ELF-1 (cell line): ENCODE data around the gene DNAJB14.
A peak's percentile ranks its signal among the peaks of the same experiment; 100 is the strongest.

Experiments used
- DNase-seq: peaks from one replicate; pipeline ENCODE4 v3.0.0-alpha.2; 2016; ENCODE audit warnings: low read depth, low spot score

The DNAJB14 gene

DNA sequence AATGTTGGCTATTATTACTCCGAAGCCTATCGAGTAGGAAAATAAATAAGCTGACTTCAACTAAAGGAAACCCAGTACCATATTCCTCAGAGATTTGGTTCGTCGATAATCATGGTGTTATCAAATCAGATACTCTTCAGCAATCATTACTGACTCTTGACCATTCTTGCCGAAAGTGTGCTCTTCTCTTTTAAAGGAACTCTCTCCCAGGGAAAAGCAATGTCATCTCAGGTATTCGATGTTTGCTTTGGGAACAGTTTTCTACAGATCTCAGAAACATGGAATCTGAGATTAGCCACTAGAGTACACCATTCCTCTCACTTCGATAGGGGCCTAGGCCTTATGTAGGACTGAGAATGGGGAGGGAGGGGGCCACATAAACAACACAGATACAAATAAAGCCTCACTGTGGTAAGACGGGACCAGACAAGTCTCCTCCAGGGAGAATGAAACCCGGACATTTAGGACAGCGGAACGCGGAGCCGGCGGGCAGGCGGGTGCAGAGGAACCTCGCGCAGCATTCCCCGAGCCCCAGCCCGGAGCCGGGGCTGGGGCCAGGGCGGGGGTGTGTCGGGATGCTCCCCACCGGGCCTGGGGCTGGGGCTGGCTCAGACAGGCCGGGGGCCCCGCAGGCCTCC lies 581 bp downstream of the DNAJB14 start:
- no peak for DNase-seq

DNA sequence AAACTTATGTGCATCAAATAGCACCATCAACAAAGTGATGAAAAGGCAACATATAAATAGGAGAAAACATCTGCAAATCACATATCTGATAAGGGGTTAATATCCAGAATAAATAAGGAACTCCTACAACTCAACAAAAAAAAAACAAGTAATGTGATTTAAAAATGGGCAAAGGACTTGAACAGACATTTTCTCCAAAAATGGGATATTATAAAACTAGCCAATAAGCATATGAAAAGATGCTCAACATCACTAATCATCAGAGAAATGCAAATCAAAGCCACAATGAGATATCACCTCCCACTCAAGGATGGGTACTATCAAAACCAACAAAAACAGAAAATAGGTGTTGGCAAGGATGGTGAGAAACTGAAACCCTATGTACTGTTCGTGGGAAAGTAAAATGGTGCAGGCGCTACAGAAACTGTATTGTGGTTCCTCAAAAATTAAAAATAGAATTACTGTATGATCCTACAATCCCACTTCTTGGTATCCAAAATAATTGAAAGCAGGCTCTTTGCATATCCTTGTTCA lies 2.4 kb downstream of the DNAJB14 start:
- no peak for DNase-seq

DNA sequence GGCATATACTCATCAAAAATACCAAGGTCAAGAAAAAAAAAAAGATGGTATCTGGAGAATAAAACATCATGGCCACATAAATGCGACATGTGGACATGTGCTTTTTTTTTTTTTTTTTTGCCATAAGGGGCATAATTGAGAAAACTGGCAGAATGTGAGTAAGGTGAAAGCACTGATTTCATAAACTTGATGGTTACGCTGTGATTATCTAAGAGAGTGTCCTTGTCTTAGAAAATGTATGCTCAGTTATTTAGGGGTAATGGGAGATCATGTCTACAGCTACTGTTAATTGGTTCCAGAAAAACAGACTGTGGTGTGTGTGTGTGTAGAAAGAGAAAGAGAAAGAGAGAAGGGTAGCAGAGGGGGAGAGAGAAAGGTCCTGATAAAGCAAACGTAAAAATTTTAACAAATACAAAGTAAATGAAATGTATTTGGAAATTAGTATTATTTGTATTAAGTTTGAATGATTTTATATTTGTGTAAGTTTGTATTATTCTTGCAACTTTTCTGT lies 8.1 kb downstream of the DNAJB14 start:
- no peak for DNase-seq

DNA sequence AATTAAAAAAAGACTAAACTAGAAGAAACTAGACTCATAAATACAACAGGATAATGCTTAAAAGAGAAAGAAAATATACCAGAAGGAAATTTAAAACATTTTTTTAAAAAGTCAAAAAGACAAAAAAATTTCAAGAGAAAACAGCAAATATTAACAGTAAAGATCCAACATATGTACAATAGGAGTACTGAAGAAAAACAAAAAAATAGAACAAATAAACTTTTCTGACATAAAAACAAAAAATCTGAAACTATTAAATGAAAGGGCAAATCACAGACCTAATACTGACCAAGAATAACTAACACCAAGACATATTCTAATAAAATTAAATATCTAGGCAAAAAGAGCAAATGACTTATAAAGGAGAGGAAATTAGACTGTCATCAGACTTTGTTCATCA lies 11.5 kb downstream of the DNAJB14 start:
- DNase-seq, result no peak

DNA sequence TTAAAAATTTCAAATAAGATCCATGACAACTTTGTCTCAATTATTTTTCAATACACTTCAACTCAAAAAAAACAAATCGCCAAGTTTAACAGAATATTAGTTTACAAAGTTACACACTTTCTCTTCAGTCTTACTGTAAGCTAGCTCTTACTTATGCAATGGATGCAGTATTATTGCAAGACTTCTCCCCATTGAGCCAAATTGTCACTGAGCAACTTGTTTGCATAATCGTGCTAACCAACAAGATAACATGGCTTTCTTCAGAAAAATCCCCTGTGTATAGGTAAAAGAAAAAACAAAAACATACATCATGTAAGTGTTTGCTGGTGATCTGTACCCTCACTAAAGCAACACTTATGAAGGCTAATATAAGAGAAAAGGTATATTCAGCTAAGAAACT lies 18.9 kb downstream of the DNAJB14 start:
- no peak for DNase-seq

DNA sequence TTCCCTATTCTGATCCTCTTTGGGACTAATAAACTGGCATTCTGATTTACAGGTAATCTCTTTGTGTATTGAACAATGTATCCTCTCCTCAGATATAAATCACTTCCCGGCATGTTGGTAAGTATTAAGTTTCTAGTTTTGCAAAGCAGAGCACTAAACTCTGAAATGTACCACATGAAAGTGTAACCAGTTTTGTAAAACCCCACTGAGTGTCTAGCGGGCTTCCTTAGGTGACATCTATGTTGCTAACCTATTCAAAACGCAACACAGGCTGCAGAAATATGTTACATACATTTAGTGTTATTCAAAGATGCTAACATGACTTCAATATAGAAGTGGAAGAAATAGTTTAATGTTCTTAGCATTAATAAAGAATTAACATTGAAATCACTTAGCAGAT lies 25.2 kb downstream of the DNAJB14 start:
- DNase-seq, result no peak

DNA sequence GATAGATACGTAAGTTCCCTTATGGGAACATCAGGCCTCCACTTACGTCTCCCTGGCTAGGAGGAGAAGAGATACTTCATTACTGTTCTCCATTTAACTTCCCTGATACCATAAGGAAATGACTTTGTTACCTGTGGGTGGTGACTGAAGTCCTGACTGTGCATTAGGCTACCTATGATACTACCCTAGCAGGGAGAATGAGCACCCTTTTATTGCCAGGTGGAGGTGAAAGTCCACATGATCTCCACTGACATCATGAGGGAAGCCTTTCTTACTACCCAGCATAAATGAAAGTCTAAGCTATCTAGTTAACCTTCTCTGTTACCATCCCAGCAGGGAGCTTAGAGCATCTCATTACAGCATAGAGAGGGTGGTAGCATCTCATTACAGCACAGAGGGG lies 27.8 kb downstream of the DNAJB14 start:
- DNase-seq, result no peak

DNA sequence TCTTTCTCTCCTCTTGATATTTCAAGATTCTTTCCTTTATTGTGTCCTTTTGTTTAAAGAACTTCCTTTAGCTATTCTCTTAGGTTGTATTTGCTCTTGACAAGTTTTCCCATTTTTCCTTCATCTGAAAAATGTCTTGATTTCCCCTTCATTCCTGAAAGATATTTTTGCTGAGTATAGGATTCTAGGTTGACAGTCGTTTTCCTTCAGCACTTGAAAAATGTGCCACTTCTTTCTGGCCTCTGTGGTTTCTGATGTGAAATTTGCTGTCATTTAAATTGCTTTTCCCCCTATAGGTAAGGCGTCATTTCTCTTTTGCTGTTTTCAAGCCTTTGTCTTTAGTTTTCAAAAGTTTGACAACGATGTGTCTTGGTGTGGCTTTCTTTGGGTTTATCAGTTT lies 28.8 kb downstream of the DNAJB14 start:
- no peak for DNase-seq

DNA sequence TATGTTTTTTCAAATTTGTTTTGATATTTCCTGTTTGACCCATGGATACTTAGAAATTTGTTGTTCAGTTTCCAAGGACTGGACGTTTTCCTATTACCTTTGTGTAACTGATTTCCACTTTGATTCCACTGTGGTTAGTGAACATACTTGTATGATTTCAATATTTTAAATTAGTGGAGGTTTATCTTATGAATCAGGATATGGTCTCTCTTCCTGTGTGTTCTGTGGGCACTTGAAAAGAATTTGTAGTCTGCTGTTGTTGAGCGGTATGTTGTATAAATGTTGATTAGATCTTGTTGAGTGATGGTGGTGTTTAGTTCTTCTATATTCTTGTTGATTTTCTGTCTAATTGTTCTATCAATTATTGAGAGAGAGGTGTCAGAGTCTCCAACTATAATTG lies 31.0 kb downstream of the DNAJB14 start:
- DNase-seq, result no peak

DNA sequence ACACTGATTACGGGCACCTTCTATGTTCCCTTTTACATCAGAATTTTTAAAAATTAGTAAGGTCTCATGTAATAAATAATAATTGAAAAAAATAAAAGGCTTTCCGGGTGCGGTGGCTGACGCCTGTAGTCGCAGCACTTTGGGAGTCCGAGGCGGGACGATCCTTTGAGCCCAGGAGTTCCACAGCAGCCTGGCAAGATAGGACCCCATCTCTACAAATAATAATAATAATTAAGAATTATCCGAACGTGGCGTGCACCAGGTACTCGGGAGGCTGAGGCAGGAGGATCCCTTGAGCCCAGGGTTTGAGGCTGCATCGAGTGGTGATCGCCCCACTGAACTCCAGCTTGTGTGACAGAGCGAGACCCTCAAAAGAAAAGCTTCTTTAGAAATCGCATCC lies 51.4 kb downstream of the DNAJB14 start:
- DNase-seq, result no peak

DNA sequence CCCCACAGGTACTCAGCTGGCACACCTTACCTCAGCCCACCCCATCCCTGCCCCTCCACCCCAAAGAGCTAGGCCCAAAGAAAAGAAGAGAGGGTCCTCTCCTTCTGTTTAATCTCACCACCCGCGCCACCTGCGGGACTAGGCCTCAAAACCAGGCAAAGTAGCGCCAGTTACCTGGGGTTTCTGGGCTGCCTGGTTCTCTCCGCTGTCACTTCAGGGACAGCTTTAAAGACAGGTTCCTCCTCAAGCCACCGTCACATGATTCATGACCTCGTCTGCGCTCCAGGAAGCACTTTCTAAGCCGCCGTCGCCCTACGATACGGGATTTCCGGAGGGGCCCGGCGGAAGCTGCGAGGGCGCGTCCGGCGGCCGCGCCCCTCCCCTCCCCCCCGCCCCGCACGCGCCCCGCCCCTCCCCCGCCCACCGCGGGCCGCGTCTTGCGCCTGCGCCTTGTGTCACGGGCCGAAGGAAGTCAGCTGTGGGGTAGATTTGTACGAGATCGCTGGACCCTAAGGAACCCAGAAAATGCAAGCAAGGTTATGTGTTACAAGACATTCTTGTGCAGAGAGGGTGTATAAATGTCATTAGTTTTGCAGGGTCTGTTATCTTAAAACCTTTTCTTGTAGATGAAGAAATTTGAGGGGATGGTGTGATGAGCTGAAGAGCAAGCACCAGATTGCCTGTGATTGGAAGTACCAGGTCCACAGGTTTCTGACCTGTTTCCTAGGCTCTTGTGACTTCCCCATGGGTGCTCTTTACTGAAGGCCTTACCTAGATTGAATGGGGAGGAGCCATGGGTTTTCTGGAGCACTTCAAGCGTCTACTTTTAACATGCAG lies 52.0 kb downstream of the DNAJB14 start, which contains the start of gene LAMTOR3:
Gene LAMTOR3 (minus strand): TSS at position 267 of the 837 bp plus-strand sequence. CDS start 464 bp downstream, outside the sequence.
- peak; percentile 91 for DNase-seq

DNA sequence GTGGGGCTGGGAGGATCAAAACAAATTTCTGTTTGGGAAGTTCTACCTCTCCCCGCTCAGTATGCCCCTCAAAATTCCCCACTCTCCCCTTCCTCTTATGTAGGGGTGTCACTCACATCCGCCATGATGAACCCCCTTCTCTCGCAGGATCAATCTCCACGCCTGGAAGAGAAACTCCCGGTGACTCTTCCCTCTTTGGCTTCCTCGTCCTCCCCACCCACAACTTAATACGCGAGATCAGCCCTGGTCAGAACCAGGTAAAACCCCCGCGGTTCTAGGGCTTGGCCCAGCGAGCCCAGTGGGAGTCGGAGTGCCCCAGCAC lies 52.6 kb downstream of the DNAJB14 start:
- DNase-seq, result no peak

DNA sequence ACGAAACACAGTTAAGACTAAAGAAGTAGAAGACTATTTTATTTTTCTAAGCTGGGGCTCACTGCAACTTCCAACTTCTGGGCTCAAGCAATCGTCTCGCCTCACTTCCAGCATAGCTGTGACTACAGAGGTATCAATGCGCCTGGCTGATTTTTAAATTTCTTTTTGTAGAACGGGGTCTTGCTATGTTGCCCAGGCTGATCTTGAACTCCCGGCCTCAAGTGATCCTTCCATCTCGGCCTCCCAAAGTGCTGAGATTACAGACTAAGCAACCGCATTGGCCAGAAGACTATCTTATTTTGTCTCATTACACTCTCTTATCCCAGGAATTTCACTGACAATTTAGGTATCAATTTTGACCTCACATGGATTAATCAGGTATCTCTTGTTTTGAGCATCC lies 53.4 kb downstream of the DNAJB14 start:
- no peak for DNase-seq

DNA sequence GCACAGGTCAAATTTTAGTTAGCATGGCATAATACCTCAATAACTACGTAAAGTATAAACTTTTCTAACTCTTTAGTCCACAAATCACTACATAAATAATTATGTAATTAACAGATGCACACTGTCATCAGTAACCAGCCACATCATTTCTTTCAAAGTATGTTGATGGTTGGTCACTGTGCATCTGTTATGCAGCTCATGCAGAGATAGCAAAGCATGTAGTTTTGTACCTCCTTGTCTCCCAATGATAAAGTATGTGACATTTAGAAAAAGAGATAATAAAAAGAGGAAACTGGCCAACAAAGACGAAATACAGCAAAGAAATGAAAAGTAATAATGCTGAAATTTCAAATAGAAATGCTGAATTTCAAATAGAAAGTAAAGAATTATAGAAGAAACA lies 55.1 kb downstream of the DNAJB14 start:
- no peak for DNase-seq

DNA sequence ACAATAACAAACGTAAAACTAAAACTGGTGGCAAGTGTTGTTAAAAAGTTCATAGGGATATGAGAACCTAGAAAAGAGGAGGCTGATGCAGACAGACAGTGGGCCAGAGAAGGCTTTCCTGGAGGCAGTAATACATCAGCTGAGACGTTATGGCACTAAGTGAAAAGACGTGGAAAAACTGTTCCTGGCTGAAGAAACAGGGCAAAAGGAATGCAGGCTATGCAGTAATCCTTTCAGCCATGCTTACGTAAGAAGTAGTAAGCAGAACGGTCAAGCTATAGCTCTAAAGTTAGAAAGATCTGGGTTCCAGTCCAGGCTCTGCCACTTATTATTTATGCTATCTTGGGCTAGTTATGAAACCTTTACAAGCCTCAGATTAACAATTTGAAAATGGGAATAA lies 58.6 kb downstream of the DNAJB14 start:
- DNase-seq, result peak; percentile 5

DNA sequence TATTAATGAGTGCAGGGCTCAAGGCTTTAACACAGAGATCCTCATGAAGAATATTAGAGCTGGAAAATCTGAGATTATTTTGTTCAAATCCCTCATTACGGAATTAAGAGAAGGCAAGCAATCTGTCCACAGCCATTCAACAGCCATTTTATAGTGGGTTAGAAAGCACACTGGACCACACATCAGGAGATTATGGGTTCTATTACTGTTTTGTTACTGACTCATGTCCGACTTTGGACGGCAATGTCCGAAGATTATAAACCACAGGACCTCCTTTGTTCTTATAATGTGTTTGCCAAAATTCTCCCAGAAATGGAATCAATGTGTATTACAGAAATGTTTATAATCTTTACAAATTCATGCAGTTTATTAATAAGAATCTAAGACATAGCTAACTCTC lies 60.3 kb downstream of the DNAJB14 start:
- no peak for DNase-seq

DNA sequence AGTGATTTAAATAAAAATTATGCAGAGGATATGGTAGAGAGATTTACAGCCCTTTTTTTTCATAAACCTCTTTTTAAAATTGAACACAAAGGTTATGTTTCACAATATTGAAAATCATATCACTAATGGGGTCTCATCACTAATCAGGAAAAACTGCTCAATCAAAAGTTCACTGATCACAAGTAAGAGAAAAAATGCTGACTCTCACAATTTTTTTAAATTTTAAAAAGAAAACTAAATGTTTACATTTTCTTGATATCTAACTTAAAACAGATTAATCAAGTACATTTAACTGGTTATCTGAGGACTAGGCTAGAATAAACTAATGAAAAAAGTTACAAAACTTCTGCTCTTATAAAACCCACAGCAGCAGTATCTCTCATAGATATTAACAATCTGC lies 60.7 kb downstream of the DNAJB14 start:
- no peak for DNase-seq

DNA sequence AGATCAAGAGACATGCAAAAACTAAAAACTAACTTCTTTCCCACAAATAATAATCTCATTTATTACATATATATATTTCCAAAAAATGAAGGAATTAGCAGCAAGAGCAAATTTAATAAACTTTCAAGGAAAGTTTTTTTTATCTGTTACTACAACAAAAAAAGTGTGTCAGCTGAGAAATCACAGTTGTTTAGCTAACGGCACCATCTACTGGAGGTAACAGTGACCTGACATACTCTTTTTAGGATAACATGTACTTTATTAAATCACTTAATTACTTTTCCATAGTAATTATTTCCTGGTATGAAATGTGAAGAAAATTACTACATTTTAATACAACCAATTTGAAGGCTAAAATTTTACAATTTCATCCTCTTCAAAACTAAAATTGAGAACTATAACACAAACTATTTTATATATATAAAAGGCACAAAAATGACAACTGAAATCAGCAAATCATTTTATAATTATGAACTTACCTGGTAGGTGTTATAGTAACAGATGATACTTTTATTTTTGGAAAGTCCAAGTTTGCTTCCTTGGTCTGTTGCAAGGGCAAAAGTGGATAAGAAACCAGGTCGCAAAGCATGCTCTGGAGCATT lies 61.3 kb downstream of the DNAJB14 start:
- DNase-seq, result no peak

DNA sequence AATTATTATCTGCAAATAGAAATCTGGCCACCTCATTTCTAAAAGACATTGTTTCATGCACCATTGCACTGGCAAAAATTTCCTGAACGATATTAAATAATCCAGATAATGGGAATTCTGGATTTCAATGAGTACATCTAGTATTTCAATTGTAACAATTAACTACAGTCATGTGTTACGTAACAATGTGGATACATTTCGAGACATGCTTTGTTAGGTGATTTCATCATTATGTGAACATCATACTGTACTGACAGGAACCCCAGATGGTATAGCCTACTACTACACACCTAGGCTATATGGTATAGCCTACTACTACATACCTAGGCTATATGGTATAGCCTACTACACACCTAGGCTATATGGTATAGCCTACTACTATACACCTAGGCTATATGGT lies 67.0 kb downstream of the DNAJB14 start:
- DNase-seq, result no peak

DNA sequence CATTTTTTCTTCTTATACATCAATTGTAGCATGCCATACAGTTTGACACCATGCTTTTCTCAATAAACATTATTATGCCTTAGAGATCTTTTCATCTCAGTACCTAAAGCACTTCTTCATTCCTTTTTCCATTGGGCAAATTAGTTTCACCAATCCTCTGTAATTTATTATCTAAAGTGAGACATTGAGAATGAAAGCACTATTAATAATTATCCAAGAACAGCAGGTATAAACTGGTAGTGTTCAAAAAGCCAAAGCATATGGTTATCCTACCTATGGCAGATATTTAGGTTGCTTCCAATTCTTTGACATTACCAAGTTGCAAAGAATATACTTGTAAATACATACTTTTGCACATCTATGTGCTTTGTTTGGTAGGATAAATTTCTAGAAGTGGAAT lies 67.8 kb downstream of the DNAJB14 start:
- no peak for DNase-seq

DNA sequence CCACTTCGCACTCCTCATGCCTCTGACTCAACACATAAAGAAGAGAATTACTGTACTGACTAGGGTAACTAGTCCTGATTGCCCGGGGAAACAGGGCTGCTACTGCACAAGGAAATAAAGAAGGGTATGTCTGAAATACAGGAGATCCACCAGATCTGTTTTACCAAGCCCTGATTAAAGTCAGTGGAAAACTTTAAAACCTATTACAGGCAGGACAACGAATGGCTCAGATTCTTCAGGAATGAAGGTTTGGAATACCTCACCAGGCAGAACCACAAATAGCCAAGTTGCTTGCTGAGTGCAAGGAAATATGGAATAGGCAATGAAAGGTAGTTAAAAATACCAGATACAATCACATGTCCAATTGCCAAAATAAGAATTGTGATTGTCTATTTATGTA lies 69.5 kb downstream of the DNAJB14 start:
- DNase-seq, result no peak

DNA sequence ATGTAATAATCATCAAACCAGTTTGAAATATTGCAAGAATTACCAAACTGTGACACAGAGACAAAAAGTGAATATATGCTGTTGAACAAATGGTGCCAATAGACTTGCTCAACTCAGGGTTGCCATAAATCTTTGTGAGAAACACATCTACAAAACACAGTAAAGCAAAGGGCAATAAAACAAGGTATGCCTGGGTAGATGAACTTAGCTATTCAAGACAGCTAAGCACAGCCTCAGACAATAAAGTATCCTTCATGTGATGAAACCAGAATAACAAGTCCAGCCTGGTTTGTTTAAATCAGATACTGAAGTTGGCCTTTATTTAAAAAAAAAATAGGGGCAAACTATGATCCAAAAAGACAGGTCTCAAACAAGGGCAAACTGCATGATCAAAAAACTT lies 71.3 kb downstream of the DNAJB14 start:
- no peak for DNase-seq

DNA sequence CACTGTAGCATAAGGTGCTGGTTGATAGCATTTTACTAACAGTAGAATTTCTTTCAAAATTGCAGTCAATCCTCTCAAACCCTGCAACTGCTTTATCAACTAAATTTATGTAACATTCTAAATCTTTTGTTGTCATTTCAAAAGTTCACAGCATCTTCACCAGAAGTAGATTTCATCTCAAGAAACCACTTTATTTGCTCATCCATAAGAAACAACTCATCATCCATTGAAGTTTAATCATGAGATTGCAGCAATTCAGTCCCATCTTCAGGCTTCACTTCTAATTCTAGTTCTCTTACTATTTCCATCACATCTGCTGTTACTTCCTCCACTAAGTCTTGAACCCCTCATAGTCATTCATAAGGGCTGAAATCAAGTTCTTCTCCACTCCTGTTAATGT lies 73.8 kb downstream of the DNAJB14 start:
- DNase-seq, result no peak
